Bronchial epithelial cell (primary cell): ENCODE measurements around the gene APBB2. TPM values are rescaled to one million over a fixed set of nuclear protein-coding genes. Genes with fewer than 3 reads are reported as not detected.

Experiments
- DNase-seq: peaks from one replicate; pipeline ENCODE4 v3.0.0-alpha.2; 2010; ENCODE audit warnings: low read depth
- FAIRE-seq: peaks from 2 replicates; lab custom pipeline; 2011; peaks lifted over from hg19 to GRCh38; lab: Jason Lieb, UNC
- H3K27me3 ChIP-seq: 2 replicates; pipeline ENCODE4 v1.5.1; 2011; ENCODE audit warnings: low read length; ENCODE audit not compliant: control insufficient read depth, insufficient read depth
- H3K36me3 ChIP-seq: 2 replicates; pipeline ENCODE4 v1.5.1; 2011; ENCODE audit warnings: low read length; ENCODE audit not compliant: control insufficient read depth, insufficient read depth
- H3K4me3 ChIP-seq: 2 replicates; pipeline ENCODE4 v1.5.1; 2011; ENCODE audit warnings: mild to moderate bottlenecking, low read depth, low read length, control low read depth
- CTCF ChIP-seq: IDR thresholded peaks from 2 replicates; pipeline ENCODE4 v1.5.1; 2011; ENCODE audit warnings: mild to moderate bottlenecking, moderate library complexity, low read length, control low read depth, inconsistent platforms; ENCODE audit not compliant: insufficient read depth, severe bottlenecking
- total RNA-seq: library from RNA; depleted of rRNA; stranded (reverse); fragments of >200 nt; gene quantifications from 2 replicates; pipeline ENCODE4 v1.2.1, GENCODE V29; 2014

The APBB2 gene
- total RNA-seq, 1 donor from 2014 or later, result 39.2 TPM

- no peak for FAIRE-seq
- no peak for DNase-seq
- TF ChIP-seq CTCF, result no peak
- no peaks in the 10 kb centered on the region for H3K27me3 ChIP-seq
- H3K4me3 ChIP-seq, result no peak overlapping the region
- H3K36me3 ChIP-seq, result no peaks in the 10 kb centered on the region
Measured at GRCh38 chr4:41219421-41219950, 5.1 kb upstream of the APBB2 start.

GRCh38 chr4:41218703-41219102 is 4.4 kb upstream of the APBB2 start:
- no peak for FAIRE-seq
- Histone ChIP-seq H3K36me3 (no peaks in the 10 kb centered on the region), H3K4me3 (no peak overlapping the region), H3K27me3 (no peaks in the 10 kb centered on the region)
- DNase-seq, result no peak
- TF ChIP-seq CTCF, result no peak

GRCh38 chr4:41217374-41217773 is 3.0 kb upstream of the APBB2 start:
- no peak for TF ChIP-seq CTCF
- no peaks in the 10 kb centered on the region for H3K27me3 ChIP-seq
- FAIRE-seq (no peak), DNase-seq (no peak)
- no peak overlapping the region for H3K4me3 ChIP-seq
- no peaks in the 10 kb centered on the region for H3K36me3 ChIP-seq

GRCh38 chr4:41217020-41217333 is 2.6 kb upstream of the APBB2 start:
- DNase-seq (no peak), FAIRE-seq (no peak)
- H3K36me3 ChIP-seq, result no peaks in the 10 kb centered on the region
- no peaks in the 10 kb centered on the region for H3K27me3 ChIP-seq
- no peak for TF ChIP-seq CTCF
- H3K4me3 ChIP-seq, result peak overlapping the region; percentile 90

- TF ChIP-seq CTCF, result peak; percentile 47
- Histone ChIP-seq H3K4me3 (peak overlapping the region; percentile 90), H3K27me3 (no peaks in the 10 kb centered on the region), H3K36me3 (no peaks in the 10 kb centered on the region)
- FAIRE-seq, result no peak
- DNase-seq, result peak; percentile 71
Measured at GRCh38 chr4:41216294-41217019, 2.1 kb upstream of the APBB2 start.

GRCh38 chr4:41215969-41216293 is 1.6 kb upstream of the APBB2 start:
- DNase-seq (no peak), FAIRE-seq (no peak)
- H3K27me3 ChIP-seq, result no peaks in the 10 kb centered on the region
- TF ChIP-seq CTCF, result no peak
- no peaks in the 10 kb centered on the region for H3K36me3 ChIP-seq
- H3K4me3 ChIP-seq, result peak overlapping the region; percentile 90
